GM19452 (cell line): ENCODE results near the gene PUM1.
"Not testable (repeated sequence)": the region's sequence is repeated elsewhere in the genome, so short reads cannot be mapped to it uniquely, and the experiment has no call there.

Source experiments
- ATAC-seq: cut with Tn5 transposase; IDR thresholded peaks from one replicate; pipeline ENCODE4 v1.9.1; 2021; ENCODE audit not compliant: unreplicated experiment

Gene PUM1

DNA sequence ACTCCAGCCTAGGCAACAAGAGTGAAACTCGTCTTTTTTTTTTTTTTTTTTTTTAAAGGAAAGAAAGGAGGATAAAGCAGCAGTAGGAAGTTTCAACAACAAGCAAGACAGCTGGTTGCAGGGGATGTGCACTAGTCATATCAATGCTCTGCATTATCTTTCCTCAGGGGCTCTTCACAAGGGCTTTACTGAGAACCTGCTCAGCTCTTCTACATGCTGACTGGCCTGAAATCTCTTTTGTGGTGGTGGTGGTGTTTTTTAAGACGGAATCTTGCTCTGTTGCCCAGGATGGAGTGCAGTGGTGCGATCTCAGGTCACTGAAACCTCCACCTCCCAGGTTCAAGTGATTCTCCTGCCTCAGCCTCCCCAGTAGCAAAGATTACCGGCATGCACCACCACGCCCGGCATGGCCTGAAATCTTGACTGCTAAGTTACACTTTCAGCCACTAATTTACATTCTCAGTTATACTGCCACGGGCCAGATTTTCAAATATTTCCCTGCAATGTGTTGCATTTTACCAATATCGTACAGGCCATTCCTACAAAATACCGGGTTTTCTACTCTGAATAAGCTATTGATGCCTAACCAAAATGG, 68.0 kb downstream of the PUM1 start:
- ATAC-seq, result no peak

DNA sequence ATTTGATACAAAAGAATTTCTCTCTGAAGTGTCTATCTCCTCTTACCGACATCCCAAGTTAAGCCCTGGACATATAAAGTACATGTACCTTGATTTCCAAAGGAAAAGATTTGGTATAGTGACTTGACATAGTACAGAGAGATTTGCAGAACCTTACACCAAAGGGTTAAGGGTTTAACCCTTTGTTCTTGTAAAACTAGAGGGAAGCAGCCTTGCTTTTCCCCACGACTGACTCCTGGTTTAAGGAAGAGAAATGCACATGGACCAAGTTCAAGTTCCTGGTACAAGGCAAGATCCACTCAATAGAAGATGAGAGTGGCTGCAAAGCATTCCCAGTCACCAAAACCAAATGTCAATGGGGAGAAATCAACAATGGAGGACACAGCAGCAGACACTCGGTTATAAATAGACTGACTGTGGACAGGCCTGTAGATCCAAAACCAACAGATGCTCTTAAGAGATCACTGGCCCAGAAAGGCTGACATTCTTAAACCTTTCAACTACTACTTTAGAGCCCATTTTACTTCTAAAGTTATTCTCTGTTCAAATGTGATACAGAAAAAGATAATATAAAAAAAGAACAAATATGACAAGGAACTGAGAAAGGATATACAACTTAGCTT, 69.4 kb downstream of the PUM1 start:
- ATAC-seq, result no peak

DNA sequence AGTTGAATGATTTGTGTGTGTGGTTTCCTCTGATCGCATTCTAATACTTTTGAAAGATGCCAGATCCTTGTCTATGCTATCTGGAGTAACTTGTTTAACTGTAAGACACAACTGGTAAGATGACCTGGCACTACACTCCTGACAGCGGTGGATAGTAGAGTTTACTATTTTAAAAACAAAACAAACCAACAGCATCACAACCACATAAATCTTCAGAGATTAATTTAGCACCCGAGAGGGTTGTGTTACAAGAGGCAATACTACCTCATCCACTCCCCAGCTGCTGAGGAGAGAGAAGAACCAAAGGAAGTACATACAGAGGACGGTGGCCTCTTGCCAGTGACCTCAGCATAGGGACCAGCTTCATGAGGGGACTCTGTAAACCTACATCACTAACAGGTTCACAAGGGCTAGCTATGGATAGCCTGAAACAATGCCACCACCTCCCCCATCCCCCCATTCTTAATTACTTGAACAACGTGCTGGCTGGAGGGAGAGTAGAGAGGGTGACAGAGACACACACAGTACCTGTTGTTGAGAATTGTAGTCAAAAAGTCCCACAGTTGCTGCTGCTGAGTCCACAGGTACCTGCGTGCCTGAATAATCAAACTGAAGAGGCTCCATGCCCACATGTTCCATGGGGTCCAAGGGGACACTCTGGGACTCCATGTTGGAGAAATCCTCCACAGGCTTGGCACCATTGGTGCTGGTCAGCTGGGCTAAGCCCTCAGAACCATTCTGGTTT, 73.5 kb downstream of the PUM1 start:
- ATAC-seq, result no peak

DNA sequence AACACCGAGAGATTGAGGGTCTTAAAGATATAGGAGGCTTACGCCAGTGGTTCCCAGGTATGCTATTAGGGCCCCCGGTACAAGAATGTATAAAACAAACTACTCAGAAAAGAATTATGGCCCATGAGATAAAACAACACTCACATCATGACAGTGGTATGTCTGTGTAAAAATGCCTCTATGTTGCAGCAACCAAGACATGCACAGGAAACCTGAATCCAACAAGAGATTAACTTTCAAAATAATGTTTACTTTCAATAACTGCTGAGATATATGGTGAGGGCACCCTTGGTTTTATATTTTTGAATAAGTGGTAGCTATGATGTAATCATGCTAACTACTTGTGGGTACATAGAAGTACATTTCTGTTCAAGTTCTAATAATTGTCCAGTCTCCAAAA, 74.9 kb downstream of the PUM1 start:
- ATAC-seq, result no peak

- no peak for ATAC-seq
Measured at GRCh38 chr1:30988045-30988444, 77.5 kb downstream of the PUM1 start.

- no peak for ATAC-seq
Measured at GRCh38 chr1:30986755-30987154, 78.8 kb downstream of the PUM1 start.

GRCh38 chr1:30984991-30985503, 80.5 kb downstream of the PUM1 start:
- no peak for ATAC-seq

GRCh38 chr1:30984165-30984889, 81.2 kb downstream of the PUM1 start:
- ATAC-seq, result no peak

GRCh38 chr1:30982937-30983336, 82.6 kb downstream of the PUM1 start:
- ATAC-seq, result no peak

DNA sequence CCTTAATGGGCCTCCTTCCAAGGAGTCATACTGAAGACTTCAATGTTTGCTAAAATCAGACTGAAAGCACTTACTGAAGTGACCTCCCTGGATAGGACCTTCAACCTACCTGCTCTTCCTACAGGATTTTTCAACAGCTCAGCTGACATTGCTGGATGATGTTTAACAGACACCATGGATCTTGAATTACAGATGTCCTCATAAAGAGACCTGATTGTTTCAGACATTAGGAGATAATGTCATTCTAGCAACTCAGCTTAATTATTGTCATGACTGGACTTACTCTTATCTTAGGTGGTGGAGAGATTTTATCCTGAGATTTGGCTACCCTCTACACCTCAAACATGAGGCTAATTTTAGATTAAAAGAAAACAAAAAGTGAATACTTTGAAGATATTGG, 83.1 kb downstream of the PUM1 start:
- no peak for ATAC-seq

DNA sequence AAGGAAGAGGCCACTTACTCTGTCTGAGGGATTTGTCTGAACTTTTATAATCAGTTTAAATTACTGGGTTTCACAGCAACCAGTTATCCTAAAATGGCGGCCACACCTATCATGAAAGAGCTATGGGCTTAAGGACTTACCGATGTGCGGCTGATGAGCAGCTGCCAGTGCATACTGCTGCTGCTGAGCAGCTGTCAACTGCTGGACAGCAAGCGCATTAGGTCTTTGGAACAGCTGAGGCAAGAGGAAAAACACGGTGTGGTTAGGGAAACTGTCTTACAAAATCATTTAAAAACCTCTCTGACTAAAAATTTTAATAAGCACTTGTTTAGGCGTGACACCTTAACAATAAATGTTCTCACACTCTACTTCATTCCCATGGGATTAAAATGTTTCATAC, 84.3 kb downstream of the PUM1 start:
- ATAC-seq, result no peak

DNA sequence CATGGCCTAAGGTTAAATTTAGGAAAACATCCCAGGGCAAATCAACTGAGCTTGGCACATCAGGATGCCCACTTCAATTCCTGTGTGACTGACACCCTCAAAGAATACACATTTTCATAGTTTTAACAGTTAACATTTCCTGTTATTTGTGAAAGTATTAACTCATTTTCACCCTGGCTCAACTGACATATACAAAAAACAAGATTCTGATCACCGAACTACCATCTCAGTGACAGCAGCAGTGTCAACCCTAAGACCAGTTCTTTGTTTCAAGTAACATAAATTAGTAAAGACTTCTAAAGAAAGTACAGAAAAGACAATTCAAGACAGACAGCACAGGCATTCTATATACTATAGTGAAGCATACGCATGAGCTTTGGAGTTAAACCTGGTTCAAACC, 88.0 kb downstream of the PUM1 start:
- no peak for ATAC-seq

DNA sequence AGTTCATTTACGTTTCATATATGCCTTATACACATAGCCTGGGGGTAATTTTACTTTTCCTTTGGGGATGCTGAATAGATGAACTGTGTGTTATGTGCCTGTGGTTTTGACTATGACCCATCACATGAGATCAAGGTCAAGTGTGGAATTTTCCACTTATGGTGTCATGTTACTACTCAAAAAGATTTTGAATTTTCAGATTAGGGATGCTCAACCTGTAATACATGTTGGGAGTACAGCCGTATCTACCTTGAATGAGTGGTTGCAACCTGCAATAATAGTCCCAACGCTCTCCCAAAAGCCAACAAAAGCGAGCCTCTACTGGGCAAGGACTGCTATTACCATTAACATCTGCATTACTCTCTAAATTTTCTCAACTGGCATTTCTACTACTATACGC, 88.4 kb downstream of the PUM1 start:
- no peak for ATAC-seq

DNA sequence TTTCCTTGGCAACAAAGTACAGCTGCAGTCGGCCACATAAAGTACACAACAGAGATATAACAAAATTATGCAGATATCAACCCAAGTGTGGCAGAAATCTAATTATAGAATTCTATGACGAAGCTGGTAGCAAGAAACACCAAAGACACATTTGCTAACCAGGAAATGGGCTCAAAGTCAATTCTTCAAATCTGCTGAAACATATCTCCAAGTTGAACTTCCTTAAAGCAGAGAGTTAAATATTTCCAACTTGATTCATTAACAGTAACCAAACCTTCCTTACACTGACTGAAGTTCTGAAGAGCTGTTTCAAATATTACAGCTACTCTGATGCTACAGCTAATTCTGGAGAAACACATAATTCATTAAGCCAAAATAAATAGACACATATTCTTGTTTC, 89.4 kb downstream of the PUM1 start:
- no peak for ATAC-seq

GRCh38 chr1:30975217-30975616, 90.3 kb downstream of the PUM1 start:
- no peak for ATAC-seq

GRCh38 chr1:30974536-30974935, 91.0 kb downstream of the PUM1 start:
- no peak for ATAC-seq

DNA sequence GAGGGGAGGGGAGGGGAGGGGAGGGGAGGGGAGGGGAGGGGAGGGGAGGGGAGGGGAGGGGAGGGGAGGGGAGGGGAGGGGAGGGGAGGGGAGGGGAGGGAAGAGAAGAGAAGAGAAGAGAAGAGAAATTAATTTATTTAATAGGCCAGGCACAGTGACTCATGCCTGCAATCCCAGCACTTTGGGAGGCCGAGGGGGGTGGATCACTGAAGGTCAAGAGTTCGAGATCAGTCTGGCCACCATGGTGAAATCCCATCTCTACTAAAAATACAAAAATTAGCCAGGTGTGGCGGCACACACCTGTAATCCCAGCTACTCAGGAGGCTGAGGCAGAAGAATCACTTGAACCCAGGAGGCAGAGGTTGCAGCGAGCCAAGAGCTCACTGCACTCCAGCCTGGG, 93.2 kb downstream of the PUM1 start:
- ATAC-seq, result not testable (repeated sequence)

- ATAC-seq, result no peak
Measured at GRCh38 chr1:30971496-30971895, 94.0 kb downstream of the PUM1 start.

DNA sequence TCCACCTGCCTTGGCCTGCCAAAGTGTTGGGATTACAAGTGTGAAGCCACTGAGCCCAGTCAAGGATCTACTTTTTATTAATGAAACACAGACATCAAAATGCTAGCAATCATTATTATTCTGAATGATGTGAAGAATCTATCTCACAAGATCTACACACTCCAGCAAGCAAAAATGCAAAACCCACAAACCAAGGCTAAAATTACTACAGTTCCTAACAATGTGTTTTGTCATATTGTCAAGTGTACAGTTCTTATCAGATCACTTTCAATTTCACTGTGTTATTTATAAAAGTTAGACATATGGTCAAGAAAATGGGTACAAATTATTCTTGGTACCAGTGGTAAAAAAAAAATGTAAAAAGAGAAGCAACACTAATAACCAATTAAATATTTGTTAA, 95.6 kb downstream of the PUM1 start:
- no peak for ATAC-seq

GRCh38 chr1:30968220-30968971, 97.1 kb downstream of the PUM1 start:
- no peak for ATAC-seq
